SK-N-SH treated with all-trans-retinoic acid at 6 μM for 48 hours (cell line): ENCODE results near the gene B3GNT5.

ENCODE experiments used
- CREB5 ChIP-seq: fragments of 250-450 bp; sonication (Bioruptor Pico); IDR thresholded peaks from 2 replicates; pipeline ENCODE4 v1.5.1; 2020; ENCODE audit warnings: low read depth, mild to moderate bottlenecking, moderate library complexity
- CSDC2 ChIP-seq: fragments of 250-450 bp; sonication (Bioruptor Pico); IDR thresholded peaks from 2 replicates; pipeline ENCODE4 v1.5.0; 2020; ENCODE audit warnings: mild to moderate bottlenecking, moderate library complexity
- CSRNP3 ChIP-seq: fragments of 250-450 bp; sonication (Bioruptor Pico); IDR thresholded peaks from 2 replicates; pipeline ENCODE4 v1.5.1; 2021; ENCODE audit warnings: mild to moderate bottlenecking, moderate library complexity
- PATZ1 ChIP-seq: fragments of 250-450 bp; sonication (Bioruptor Pico); IDR thresholded peaks from 2 replicates; pipeline ENCODE4 v1.8.0; 2020; ENCODE audit warnings: mild to moderate bottlenecking, moderate library complexity, borderline replicate concordance
- POU6F1 ChIP-seq: fragments of 250-450 bp; sonication (Bioruptor Pico); IDR thresholded peaks from 2 replicates; pipeline ENCODE4 v1.8.0; 2021; ENCODE audit warnings: low read depth, mild to moderate bottlenecking, moderate library complexity, borderline replicate concordance
- RARB ChIP-seq: fragments of 250-450 bp; sonication (Bioruptor Pico); IDR thresholded peaks from 2 replicates; pipeline ENCODE4 v1.8.0; 2021; ENCODE audit warnings: mild to moderate bottlenecking, moderate library complexity
- ZC3H10 ChIP-seq: fragments of 250-450 bp; sonication (Bioruptor Pico); IDR thresholded peaks from 2 replicates; pipeline ENCODE4 v1.5.1; 2021; ENCODE audit warnings: mild to moderate bottlenecking, moderate library complexity
- ZFP3 ChIP-seq: fragments of 250-450 bp; sonication (Bioruptor Pico); IDR thresholded peaks from 2 replicates; pipeline ENCODE4 v1.5.0; 2020; ENCODE audit warnings: mild to moderate bottlenecking, moderate library complexity
- ZFP30 ChIP-seq: fragments of 450-650 bp; formaldehyde crosslinking; IDR thresholded peaks from 2 replicates; pipeline ENCODE4 v1.5.0; 2022; ENCODE audit warnings: mild to moderate bottlenecking, moderate library complexity
- ZNF70 ChIP-seq: fragments of 450-650 bp; formaldehyde crosslinking; IDR thresholded peaks from 2 replicates; pipeline ENCODE4 v1.5.0; 2020; ENCODE audit warnings: mild to moderate bottlenecking, moderate library complexity

GRCh38 chr3:183287301-183287971 lies 34.4 kb downstream of the B3GNT5 start:
- TF ChIP-seq CREB5 (no peak), RARB (no peak), ZNF70 (CRISPR knock-in tag) (no peak), ZFP30 (CRISPR knock-in tag) (no peak), CSDC2 (CRISPR knock-in tag) (no peak), PATZ1 (CRISPR knock-in tag) (no peak), ZFP3 (CRISPR knock-in tag) (no peak; the same call in 1 of the 2 replicates), POU6F1 (CRISPR knock-in tag) (no peak), CSRNP3 (CRISPR knock-in tag) (no peak), ZC3H10 (no peak)
